Tibial artery (tissue), 4 donors: Measurements from ENCODE around the gene MAP4K2.

Experiments used
- DNase-seq, 2 donors: peaks; one replicate each; pipeline ENCODE4 v3.0.0-alpha.2; 2019
- H3K27ac ChIP-seq, 2 donors: fragments of 200-600 bp; sonication (generic) in 1 of 2; 1 replicate in 1 of 2; 2 replicates in 1 of 2; pipeline ENCODE4 v1.5.1; 2018 to 2019; ENCODE audit warnings: mild to moderate bottlenecking in 1 of 2
- H3K27me3 ChIP-seq, 2 donors: fragments of 200-600 bp; sonication (generic) in 1 of 2; one replicate each; pipeline versions ENCODE4 v1.5.1 to v1.6.0; 2016 to 2019
- H3K36me3 ChIP-seq, 3 donors: fragments of 200-600 bp; sonication (generic) in 2 of 3; one replicate each; pipeline ENCODE4 v1.5.1; 2016 to 2019; ENCODE audit warnings: mild to moderate bottlenecking in 2 of 3
- H3K4me1 ChIP-seq, 4 donors: fragments of 200-600 bp; sonication (generic) in 2 of 4; 1 replicate in 3 of 4; 2 replicates in 1 of 4; pipeline ENCODE4 v1.5.1; 2016 to 2019
- H3K4me3 ChIP-seq, 2 donors: fragments of 200-600 bp; sonication (generic) in 1 of 2; 1 replicate in 1 of 2; 2 replicates in 1 of 2; pipeline ENCODE4 v1.5.1; 2018 to 2019; ENCODE audit warnings: mild to moderate bottlenecking in 2 of 2
- H3K9me3 ChIP-seq, 3 donors: fragments of 200-600 bp; sonication (generic) in 1 of 3; one replicate each; pipeline ENCODE4 v1.5.1; 2016 to 2019
- CTCF ChIP-seq, 2 experiments: fragments of 200-600 bp in 1 of 2; fragments of 450-650 bp in 1 of 2; IDR thresholded peaks; one replicate each; pipeline ENCODE4 v1.5.1; 2017 to 2019; ENCODE audit warnings: antibody characterized with exemption in 2 of 2, mild to moderate bottlenecking in 1 of 2, moderate library complexity in 1 of 2
- intact Hi-C: fragments of 100-400 bp; cut with DNase I; formaldehyde crosslinking; loops from one replicate; pipeline ENCODE4 v1.15.0; 2023; ENCODE audit warnings: low total_unique reads

MAP4K2 gene

GRCh38 chr11:64753380-64754123 is 49.5 kb downstream of the MAP4K2 start:
- no peak overlapping the region for H3K27ac ChIP-seq
- no peaks in the 10 kb centered on the region for H3K9me3 ChIP-seq
- peak in 1 of 2 donors; percentile 13 for DNase-seq
- H3K27me3 ChIP-seq, result no peaks in the 10 kb centered on the region
- TF ChIP-seq CTCF (IDR thresholded peaks at IDR 0.05), result no peak
- intact Hi-C loops, result no loop called here
- H3K36me3 ChIP-seq, result peaks cover 18 to 60% (median 27%) of the 10 kb centered on the region in 3 donors
- H3K4me3 ChIP-seq, result no peak overlapping the region
- H3K4me1 ChIP-seq, result peaks cover 0 to 5% (median 3%) of the 10 kb centered on the region in 4 donors

GRCh38 chr11:64753019-64753379 is 50.0 kb downstream of the MAP4K2 start:
- Histone ChIP-seq H3K4me3 (no peak overlapping the region), H3K27me3 (no peaks in the 10 kb centered on the region), H3K27ac (no peak overlapping the region), H3K9me3 (no peaks in the 10 kb centered on the region), H3K36me3 (peaks cover 18 to 60% (median 27%) of the 10 kb centered on the region in 3 donors), H3K4me1 (no peaks in the 10 kb centered on the region)
- TF ChIP-seq CTCF (IDR thresholded peaks at IDR 0.05), result no peak
- intact Hi-C loops, result no loop called here
- DNase-seq, result peak in 1 of 2 donors; percentile 19

GRCh38 chr11:64752175-64752970 is 50.6 kb downstream of the MAP4K2 start:
- peaks cover 18 to 60% (median 27%) of the 10 kb centered on the region in 3 donors for H3K36me3 ChIP-seq
- no peak overlapping the region for H3K4me3 ChIP-seq
- no peak for TF ChIP-seq CTCF (IDR thresholded peaks at IDR 0.05)
- peak in 1 of 2 donors; percentile 11 for DNase-seq
- no peaks in the 10 kb centered on the region for H3K4me1 ChIP-seq
- H3K27me3 ChIP-seq, result no peaks in the 10 kb centered on the region
- no peaks in the 10 kb centered on the region for H3K9me3 ChIP-seq
- no peak overlapping the region for H3K27ac ChIP-seq
- intact Hi-C loops, result no loop called here

GRCh38 chr11:64751580-64751979 is 51.4 kb downstream of the MAP4K2 start:
- intact Hi-C loops, result no loop called here
- no peaks in the 10 kb centered on the region for H3K9me3 ChIP-seq
- peaks cover 0 to 1% (median under 1%) of the 10 kb centered on the region in 4 donors for H3K4me1 ChIP-seq
- peaks cover 18 to 60% (median 27%) of the 10 kb centered on the region in 3 donors for H3K36me3 ChIP-seq
- no peak for TF ChIP-seq CTCF (IDR thresholded peaks at IDR 0.05)
- no peak overlapping the region for H3K27ac ChIP-seq
- no peaks in the 10 kb centered on the region for H3K27me3 ChIP-seq
- peak in 1 of 2 donors; percentile 10 for DNase-seq
- H3K4me3 ChIP-seq, result no peak overlapping the region

- no peak for TF ChIP-seq CTCF (IDR thresholded peaks at IDR 0.05)
- peak in 1 of 2 donors; percentile 14 for DNase-seq
- H3K36me3 ChIP-seq, result peaks cover 18 to 60% (median 27%) of the 10 kb centered on the region in 3 donors
- peaks cover 0 to 6% (median 4%) of the 10 kb centered on the region in 4 donors for H3K4me1 ChIP-seq
- H3K27ac ChIP-seq, result no peak overlapping the region
- no peaks in the 10 kb centered on the region for H3K27me3 ChIP-seq
- H3K9me3 ChIP-seq, result no peaks in the 10 kb centered on the region
- no peak overlapping the region for H3K4me3 ChIP-seq
- intact Hi-C loops, result no loop called here
Observed at GRCh38 chr11:64751136-64751535, 51.9 kb downstream of the MAP4K2 start.
